Measurements from ENCODE around the gene KRR1.

GRCh38 chr12:75471902-75472890, 39.2 kb downstream of the KRR1 start:
- TF ChIP-seq KLF17 (tag by site-specific recombination; IDR thresholded peaks at IDR 0.05) (no peak), CTCF (tag by site-specific recombination; IDR thresholded peaks at IDR 0.05) (no peak), ZIC2 (tag by site-specific recombination; IDR thresholded peaks at IDR 0.05) (no peak), TRIM28 (IDR thresholded peaks at IDR 0.05; ENCODE audit: borderline replicate concordance, low read length) (no peak), ZNF624 (tag by site-specific recombination; IDR thresholded peaks at IDR 0.05) (no peak), ZNF621 (tag by site-specific recombination; IDR thresholded peaks at IDR 0.05) (no peak), ZNF664 (tag by site-specific recombination; IDR thresholded peaks at IDR 0.05) (no peak), ZNF24 (tag by site-specific recombination; IDR thresholded peaks at IDR 0.05) (no peak), REST (tag by site-specific recombination; IDR thresholded peaks at IDR 0.05) (no peak)
